Parathyroid adenoma (tissue), 2 donors: ENCODE results near the gene SNAI3.

Source experiments
- H2AFZ ChIP-seq: fragments of 300-600 bp; sonication (generic); one replicate; pipeline ENCODE4 v1.7.0; 2017; ENCODE audit warnings: antibody characterized with exemption, mild to moderate bottlenecking
- H3K27ac ChIP-seq: fragments of 300-600 bp; sonication (generic); one replicate; pipeline ENCODE4 v1.7.0; 2017
- H3K27me3 ChIP-seq: fragments of 300-600 bp; sonication (generic); one replicate; pipeline ENCODE4 v1.7.0; 2017; ENCODE audit warnings: low read length; ENCODE audit not compliant: control insufficient read depth, insufficient read depth
- H3K36me3 ChIP-seq: fragments of 300-600 bp; sonication (generic); one replicate; pipeline ENCODE4 v1.7.0; 2017; ENCODE audit warnings: low read length; ENCODE audit not compliant: control insufficient read depth, insufficient read depth
- H3K4me1 ChIP-seq: fragments of 300-600 bp; sonication (generic); one replicate; pipeline ENCODE4 v1.7.0; 2017; ENCODE audit warnings: control low read depth
- H3K4me2 ChIP-seq: fragments of 300-600 bp; sonication (generic); one replicate; pipeline ENCODE4 v1.7.0; 2017; ENCODE audit warnings: low read length
- H3K4me3 ChIP-seq: fragments of 300-600 bp; sonication (generic); one replicate; pipeline ENCODE4 v1.7.0; 2017; ENCODE audit warnings: low read depth, low read length
- H3K79me2 ChIP-seq: fragments of 300-600 bp; sonication (generic); one replicate; pipeline ENCODE4 v1.7.0; 2017; ENCODE audit warnings: control low read depth
- H3K9ac ChIP-seq: fragments of 300-600 bp; sonication (generic); one replicate; pipeline ENCODE4 v1.7.0; 2017; ENCODE audit warnings: mild to moderate bottlenecking
- H3K9me3 ChIP-seq: fragments of 300-600 bp; sonication (generic); one replicate; pipeline ENCODE4 v1.7.0; 2017; ENCODE audit warnings: low read length; ENCODE audit not compliant: control insufficient read depth
- TF ChIP-seq, protein P1 (sequence below): fragments of 300-600 bp; sonication (generic); IDR thresholded peaks from one replicate; pipeline ENCODE4 v1.7.0; 2017; ENCODE audit warnings: antibody characterized with exemption, mild to moderate bottlenecking
- donor health status: primary hyperparathyroidism.

SNAI3 gene

DNA sequence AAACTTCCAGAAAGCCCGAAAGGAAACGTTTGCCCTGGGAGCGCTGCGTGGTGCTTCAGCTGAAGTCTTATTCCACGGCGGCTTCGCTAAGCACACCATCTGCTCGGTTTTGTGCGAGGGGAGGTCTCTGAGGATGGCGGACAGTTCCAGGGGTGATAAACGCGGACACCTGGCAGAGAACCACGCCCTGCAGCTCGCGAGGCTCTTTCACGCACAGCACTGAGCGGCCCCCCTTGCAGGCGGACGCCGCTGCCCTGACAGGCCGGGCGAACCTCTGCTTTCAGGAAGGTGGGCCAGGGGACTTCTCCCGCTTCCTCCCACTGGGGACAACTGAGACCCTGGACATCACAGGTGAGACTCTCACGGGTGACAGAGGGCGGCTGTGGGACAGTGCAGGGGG, 27.1 kb downstream of the SNAI3 start:
- no peak overlapping the region for H3K4me2 ChIP-seq
- H3K79me2 ChIP-seq = no peaks in the 10 kb centered on the region
- no peak overlapping the region for H3K9ac ChIP-seq
- no peak overlapping the region for H2AFZ ChIP-seq
- TF ChIP-seq, protein P1, sequence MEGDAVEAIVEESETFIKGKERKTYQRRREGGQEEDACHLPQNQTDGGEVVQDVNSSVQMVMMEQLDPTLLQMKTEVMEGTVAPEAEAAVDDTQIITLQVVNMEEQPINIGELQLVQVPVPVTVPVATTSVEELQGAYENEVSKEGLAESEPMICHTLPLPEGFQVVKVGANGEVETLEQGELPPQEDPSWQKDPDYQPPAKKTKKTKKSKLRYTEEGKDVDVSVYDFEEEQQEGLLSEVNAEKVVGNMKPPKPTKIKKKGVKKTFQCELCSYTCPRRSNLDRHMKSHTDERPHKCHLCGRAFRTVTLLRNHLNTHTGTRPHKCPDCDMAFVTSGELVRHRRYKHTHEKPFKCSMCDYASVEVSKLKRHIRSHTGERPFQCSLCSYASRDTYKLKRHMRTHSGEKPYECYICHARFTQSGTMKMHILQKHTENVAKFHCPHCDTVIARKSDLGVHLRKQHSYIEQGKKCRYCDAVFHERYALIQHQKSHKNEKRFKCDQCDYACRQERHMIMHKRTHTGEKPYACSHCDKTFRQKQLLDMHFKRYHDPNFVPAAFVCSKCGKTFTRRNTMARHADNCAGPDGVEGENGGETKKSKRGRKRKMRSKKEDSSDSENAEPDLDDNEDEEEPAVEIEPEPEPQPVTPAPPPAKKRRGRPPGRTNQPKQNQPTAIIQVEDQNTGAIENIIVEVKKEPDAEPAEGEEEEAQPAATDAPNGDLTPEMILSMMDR = no peak
- H3K4me3 ChIP-seq = no peak overlapping the region
- H3K4me1 ChIP-seq = peaks cover 3% of the 10 kb centered on the region
- H3K27me3 ChIP-seq = no peaks in the 10 kb centered on the region
- no peaks in the 10 kb centered on the region for H3K36me3 ChIP-seq
- no peak overlapping the region for H3K27ac ChIP-seq
- H3K9me3 ChIP-seq = no peaks in the 10 kb centered on the region

DNA sequence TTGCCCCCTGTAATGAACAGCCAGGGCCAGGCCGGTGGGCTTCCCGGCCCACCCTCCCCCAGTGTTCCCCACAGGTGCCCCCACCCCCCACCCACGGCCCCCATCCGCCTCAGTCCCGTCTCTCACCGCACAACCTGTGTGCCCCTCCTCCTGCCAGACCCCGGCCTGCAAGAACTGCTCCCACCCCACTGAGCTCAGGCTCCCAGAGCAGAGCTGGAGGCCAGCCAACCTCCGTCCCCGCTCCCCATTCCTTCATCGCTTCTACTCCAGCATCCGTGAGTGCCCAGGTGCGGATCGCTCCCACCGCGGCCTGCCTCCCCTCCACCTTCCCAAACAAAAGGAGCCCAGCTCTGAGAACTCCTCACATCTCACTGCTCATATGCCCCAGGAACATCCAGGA, 27.6 kb downstream of the SNAI3 start:
- Histone ChIP-seq H2AFZ (no peak overlapping the region), H3K27ac (no peak overlapping the region), H3K79me2 (no peaks in the 10 kb centered on the region), H3K4me1 (no peaks in the 10 kb centered on the region), H3K9ac (no peak overlapping the region), H3K27me3 (no peaks in the 10 kb centered on the region), H3K9me3 (no peaks in the 10 kb centered on the region), H3K4me3 (no peak overlapping the region), H3K4me2 (no peak overlapping the region), H3K36me3 (no peaks in the 10 kb centered on the region)
- TF ChIP-seq, protein P1 = no peak

DNA sequence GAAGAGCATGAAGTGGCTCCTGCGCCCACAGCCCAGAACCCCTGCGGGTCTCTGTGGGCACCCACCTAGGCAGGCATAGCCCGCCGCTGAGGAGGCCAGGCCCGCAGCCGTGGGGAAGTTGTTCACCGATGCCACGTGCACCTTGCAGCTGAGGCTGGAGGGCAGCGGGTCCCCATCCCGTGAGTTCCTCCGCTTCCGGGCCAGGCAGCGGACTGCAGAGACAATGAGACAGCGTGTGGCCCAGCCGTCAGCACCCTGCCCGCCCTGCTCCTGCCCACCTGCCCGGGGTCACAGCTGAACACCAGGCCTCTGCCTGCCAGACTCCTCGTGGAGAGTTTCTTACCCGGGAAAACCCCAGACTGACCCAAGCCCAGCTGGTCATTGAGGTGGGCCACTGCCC, 28.9 kb downstream of the SNAI3 start:
- Histone ChIP-seq H3K27ac (no peak overlapping the region), H3K27me3 (no peaks in the 10 kb centered on the region), H3K9me3 (no peaks in the 10 kb centered on the region), H3K9ac (no peak overlapping the region), H3K79me2 (no peaks in the 10 kb centered on the region), H3K36me3 (no peaks in the 10 kb centered on the region), H3K4me1 (no peaks in the 10 kb centered on the region), H2AFZ (no peak overlapping the region), H3K4me2 (no peak overlapping the region), H3K4me3 (no peak overlapping the region)
- TF ChIP-seq, protein P1 = no peak

DNA sequence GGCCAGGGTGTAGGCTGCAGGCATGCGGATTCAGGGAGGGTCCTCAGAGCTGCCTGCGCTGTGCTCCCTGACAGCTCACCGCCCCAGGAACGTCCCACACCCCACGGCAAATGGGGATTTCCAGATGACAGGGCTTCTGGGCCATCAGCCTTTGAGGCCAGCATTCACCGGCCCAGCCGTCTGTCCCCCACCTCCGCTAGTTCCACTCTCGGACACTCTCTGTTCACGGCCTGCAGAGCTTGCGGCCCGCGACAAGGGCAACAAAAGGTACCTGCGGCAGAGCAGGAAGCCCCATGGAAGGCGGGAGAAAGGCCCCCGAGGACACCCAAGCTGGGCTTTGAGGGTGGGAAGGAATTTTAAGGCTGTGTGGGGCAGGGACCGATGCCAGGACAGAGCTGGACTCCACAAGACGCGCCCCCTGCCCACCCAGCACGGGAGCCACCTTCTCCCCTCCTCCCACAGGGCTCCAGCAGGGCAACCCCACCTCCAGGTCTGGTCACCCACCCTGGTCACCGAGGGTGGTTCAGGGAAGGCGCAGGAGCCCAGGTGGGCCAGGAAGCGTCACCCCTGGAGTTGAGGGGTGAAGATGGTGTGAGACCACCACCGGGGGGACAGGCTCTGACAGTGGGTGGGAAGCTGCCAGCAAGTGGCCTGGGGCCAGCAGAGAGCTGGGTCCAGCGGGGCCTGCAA, 29.9 kb downstream of the SNAI3 start:
- Histone ChIP-seq H3K36me3 (no peaks in the 10 kb centered on the region), H3K27ac (no peak overlapping the region), H3K4me2 (no peak overlapping the region), H3K4me3 (no peak overlapping the region), H3K9me3 (no peaks in the 10 kb centered on the region), H3K9ac (no peak overlapping the region), H3K4me1 (peaks cover 2% of the 10 kb centered on the region), H3K27me3 (no peaks in the 10 kb centered on the region), H3K79me2 (no peaks in the 10 kb centered on the region), H2AFZ (no peak overlapping the region)
- TF ChIP-seq, protein P1 = no peak

DNA sequence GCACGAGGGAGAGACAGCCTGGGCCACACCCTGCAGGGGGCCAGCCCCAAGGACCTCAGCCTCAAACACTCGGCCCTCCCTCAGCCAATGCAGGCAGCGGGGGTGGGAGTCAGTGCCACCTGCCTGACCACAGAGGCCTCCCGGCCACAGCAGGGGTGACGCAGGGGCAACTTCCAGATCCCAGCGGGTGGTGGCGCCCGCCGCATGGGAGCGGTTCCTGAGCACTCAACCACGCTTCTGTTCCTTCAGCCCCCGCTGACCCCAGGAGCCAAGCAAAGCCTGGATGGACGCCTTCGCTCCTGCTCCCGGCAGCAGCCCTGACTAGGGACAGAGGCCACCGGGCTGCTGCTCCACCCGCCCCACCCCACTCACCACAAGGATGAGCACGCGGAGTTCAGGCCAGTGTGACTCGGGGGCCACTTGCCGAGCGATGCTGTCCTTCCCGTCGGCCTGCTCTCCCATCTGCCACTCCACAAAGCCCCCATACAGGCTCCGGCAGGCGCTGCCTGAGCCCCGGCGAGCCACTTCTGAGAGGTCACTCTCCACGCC, 30.5 kb downstream of the SNAI3 start:
- H3K36me3 ChIP-seq = no peaks in the 10 kb centered on the region

More for the DNA sequence above, 30.5 kb downstream of the SNAI3 start:
- Histone ChIP-seq H3K27me3 (no peaks in the 10 kb centered on the region), H3K9me3 (no peaks in the 10 kb centered on the region), H3K4me1 (peaks cover 6% of the 10 kb centered on the region), H3K4me3 (no peak overlapping the region), H3K4me2 (no peak overlapping the region), H3K9ac (no peak overlapping the region), H2AFZ (no peak overlapping the region), H3K27ac (no peak overlapping the region), H3K79me2 (no peaks in the 10 kb centered on the region)
- TF ChIP-seq, protein P1 = no peak
